HCT116 (cell line): ENCODE data around the gene CLEC11A. TPM values are rescaled to one million over a fixed set of nuclear protein-coding genes. Genes with fewer than 3 reads are reported as not detected.

Experiments used
- ATAC-seq: fragments of 200-7000 bp; cut with Tn5 transposase; 2 replicates; pipeline ENCODE4 v1.9.1; 2020; ENCODE audit warnings: mild to moderate bottlenecking, moderate library complexity
- BruUV-seq: library from RNA; stranded (reverse); fragments of 400-500 nt; replicated peaks from 2 replicates; lab custom pipeline; 2021; lab: Mats Ljungman, UMichigan
- CTCF ChIA-PET: fragments of 300-600 bp; sonication (Branson Sonifier 250); formaldehyde crosslinking; loops from one replicate; lab custom pipeline; 2021; ENCODE audit warnings: antibody characterized with exemption; lab: Charles Lee
- POLR2A ChIA-PET: fragments of 300-600, 350-600 bp; sonication (Branson Sonifier 250); formaldehyde crosslinking; loops from one replicate; lab custom pipeline; 2021; ENCODE audit warnings: antibody characterized with exemption; lab: Charles Lee
- RAD21 ChIA-PET, 2 experiments: fragments of 300-600 bp; sonication (Branson Sonifier 250); formaldehyde crosslinking; loops; one replicate each; lab custom pipeline; 2023; ENCODE audit warnings: low total read pairs in 2 of 2; ENCODE audit not compliant: uncharacterized antibody in 2 of 2, unreplicated experiment in 2 of 2, low non-redundant PET in 1 of 2; lab: Charles Lee
- DNase-seq: peaks from one replicate; pipeline ENCODE4 v3.0.0-alpha.2; 2010; ENCODE audit warnings: low read depth, low spot score
- H2AFZ ChIP-seq: fragments of 200-600 bp; shearing (Covaris generic), sonication (generic); 2 replicates; pipeline ENCODE4 v1.6.1; 2017; ENCODE audit warnings: low read depth, mixed run types, mixed read lengths, antibody characterized with exemption, low read length; ENCODE audit not compliant: poor library complexity, severe bottlenecking
- H3K27ac ChIP-seq: 2 replicates; pipeline ENCODE4 v1.5.1; 2012; ENCODE audit warnings: low read depth, low read length
- H3K27me3 ChIP-seq: fragments of 200-600 bp; sonication (generic); 2 replicates; pipeline ENCODE4 v1.6.1; 2016; ENCODE audit warnings: mixed run types, low read length, mixed read lengths; ENCODE audit not compliant: insufficient read depth
- H3K36me3 ChIP-seq, 2 experiments: fragments of 200-500 bp in 1 of 2; fragments of 200-600 bp in 1 of 2; sonication (Bioruptor generic) in 1 of 2; sonication (generic) in 1 of 2; 2 replicates each; pipeline versions ENCODE4 v1.5.1 to v1.6.1; 2014 to 2016; ENCODE audit warnings: low read length in 2 of 2, inconsistent platforms in 1 of 2, mixed read lengths in 1 of 2, mixed run types in 1 of 2; ENCODE audit not compliant: insufficient read depth in 2 of 2, control insufficient read depth in 1 of 2
- H3K4me1 ChIP-seq, 2 experiments: fragments of 200-600 bp in 1 of 2; sonication (generic) in 1 of 2; 2 replicates each; pipeline versions ENCODE4 v1.5.1 to v1.6.1; 2012 to 2017; ENCODE audit warnings: low read length in 2 of 2, inconsistent platforms in 1 of 2, mild to moderate bottlenecking in 1 of 2, mixed read lengths in 1 of 2, mixed run types in 1 of 2, moderate library complexity in 1 of 2; ENCODE audit not compliant: insufficient read depth in 2 of 2, control insufficient read depth in 1 of 2
- H3K4me2 ChIP-seq: fragments of 200-600 bp; sonication (generic); 2 replicates; pipeline ENCODE4 v1.6.1; 2017; ENCODE audit warnings: mixed run types, low read length, mixed read lengths
- H3K4me3 ChIP-seq, 2 experiments: fragments of 200-600 bp in 1 of 2; sonication (generic) in 1 of 2; replicated peaks in 1 of 2; 2 replicates each; pipeline ENCODE4 v1.5.1; 2011 to 2016; ENCODE audit warnings: low read length in 2 of 2, control low read depth in 1 of 2, low read depth in 1 of 2, mild to moderate bottlenecking in 1 of 2, mixed read lengths in 1 of 2, mixed run types in 1 of 2
- H3K79me2 ChIP-seq: fragments of 200-600 bp; sonication (generic); 2 replicates; pipeline ENCODE4 v1.6.1; 2017; ENCODE audit warnings: mild to moderate bottlenecking, mixed run types, low read length, moderate library complexity, mixed read lengths; ENCODE audit not compliant: insufficient read depth
- H3K9ac ChIP-seq: fragments of 200-600 bp; sonication (generic); 2 replicates; pipeline ENCODE4 v1.6.1; 2016; ENCODE audit warnings: low read length, mixed read lengths
- H3K9me2 ChIP-seq: fragments of 200-600 bp; sonication (generic), shearing (Covaris generic); 2 replicates; pipeline ENCODE4 v1.6.1; 2017; ENCODE audit warnings: mixed run types, mild to moderate bottlenecking, moderate library complexity; ENCODE audit not compliant: insufficient read depth
- H3K9me3 ChIP-seq, 2 experiments: fragments of 200-500 bp in 1 of 2; fragments of 200-600 bp in 1 of 2; sonication (Bioruptor generic) in 1 of 2; sonication (generic) in 1 of 2; 2 replicates each; pipeline ENCODE4 v1.6.1; 2014 to 2017; ENCODE audit warnings: low read length in 2 of 2, mixed read lengths in 2 of 2, inconsistent platforms in 1 of 2, low read depth in 1 of 2, mild to moderate bottlenecking in 1 of 2, mixed run types in 1 of 2, moderate library complexity in 1 of 2; ENCODE audit not compliant: control insufficient read depth in 1 of 2, insufficient read depth in 1 of 2
- H4K20me1 ChIP-seq: fragments of 200-600 bp; sonication (generic), shearing (Covaris generic); 2 replicates; pipeline ENCODE4 v1.6.1; 2017; ENCODE audit warnings: mixed run types, mild to moderate bottlenecking, moderate library complexity; ENCODE audit not compliant: insufficient read depth
- CBX3 ChIP-seq: IDR thresholded peaks from 2 replicates; pipeline ENCODE4 v1.6.1; 2012; ENCODE audit warnings: low read depth
- CEBPB ChIP-seq: IDR thresholded peaks from 2 replicates; pipeline ENCODE4 v1.6.1; 2012; ENCODE audit warnings: low read depth
- CTCF ChIP-seq, 3 experiments: fragments of 200-600 bp in 1 of 3; sonication (generic) in 1 of 3; IDR thresholded peaks in 2 of 3; conservative IDR thresholded peaks in 1 of 3; 2 replicates each; pipeline ENCODE4 v1.5.1; 2012 to 2017; ENCODE audit warnings: low read depth in 2 of 3, low read length in 2 of 3, antibody characterized with exemption in 1 of 3, borderline replicate concordance in 1 of 3, control low read depth in 1 of 3, mild to moderate bottlenecking in 1 of 3, mixed read lengths in 1 of 3, mixed run types in 1 of 3, moderate library complexity in 1 of 3; ENCODE audit not compliant: insufficient read depth in 1 of 3
- EGR1 ChIP-seq: IDR thresholded peaks from 2 replicates; pipeline ENCODE4 v1.6.1; 2012; ENCODE audit warnings: low read depth
- EZH2 ChIP-seq: fragments of 200-600 bp; sonication (generic); IDR thresholded peaks from 2 replicates; pipeline ENCODE4 v1.6.1; 2017; ENCODE audit warnings: antibody characterized with exemption, mixed run types
- FOSL1 ChIP-seq: IDR thresholded peaks from 2 replicates; pipeline ENCODE4 v1.6.1; 2012; ENCODE audit warnings: low read depth
- MAX ChIP-seq: IDR thresholded peaks from 2 replicates; pipeline ENCODE4 v1.6.1; 2012
- POLR2A ChIP-seq: IDR thresholded peaks from 2 replicates; pipeline ENCODE4 v1.7.0; 2011; ENCODE audit warnings: borderline replicate concordance; ENCODE audit not compliant: insufficient read depth, insufficient read length; ENCODE audit errors: extremely low read depth
- RAD21 ChIP-seq: IDR thresholded peaks from 2 replicates; pipeline ENCODE4 v1.6.1; 2012; ENCODE audit warnings: low read depth, mild to moderate bottlenecking
- REST ChIP-seq: IDR thresholded peaks from 2 replicates; pipeline ENCODE4 v1.6.1; 2012; ENCODE audit warnings: low read depth
- SIN3A ChIP-seq: IDR thresholded peaks from 2 replicates; pipeline ENCODE4 v1.6.1; 2012; ENCODE audit warnings: low read depth
- SP1 ChIP-seq: IDR thresholded peaks from 2 replicates; pipeline ENCODE4 v1.6.1; 2012; ENCODE audit warnings: low read depth
- SRF ChIP-seq: IDR thresholded peaks from 2 replicates; pipeline ENCODE4 v1.6.1; 2012; ENCODE audit warnings: low read depth
- TCF7L2 ChIP-seq: IDR thresholded peaks from 2 replicates; pipeline ENCODE4 v1.7.0; 2011; ENCODE audit warnings: borderline replicate concordance, inconsistent platforms; ENCODE audit not compliant: insufficient read depth, insufficient read length; ENCODE audit errors: extremely low read depth
- ZNF274 ChIP-seq: fragments of 200-500 bp; sonication (Bioruptor generic); IDR thresholded peaks from 2 replicates; pipeline ENCODE4 v1.6.1; 2014; ENCODE audit warnings: mild to moderate bottlenecking, low read depth, low read length, inconsistent platforms
- intact Hi-C: fragments of 100-400 bp; cut with micrococcal nuclease; formaldehyde crosslinking; loops from 2 replicates; pipeline ENCODE4 v1.10.0; 2022
- total RNA-seq: library from RNA; stranded (reverse); gene quantifications from one replicate; pipeline ENCODE4 v1.2.1, GENCODE V29; 2021; ENCODE audit not compliant: unreplicated experiment

The CLEC11A gene
- total RNA-seq, 1 experiment from 2014 or later = 7.1 TPM

DNA sequence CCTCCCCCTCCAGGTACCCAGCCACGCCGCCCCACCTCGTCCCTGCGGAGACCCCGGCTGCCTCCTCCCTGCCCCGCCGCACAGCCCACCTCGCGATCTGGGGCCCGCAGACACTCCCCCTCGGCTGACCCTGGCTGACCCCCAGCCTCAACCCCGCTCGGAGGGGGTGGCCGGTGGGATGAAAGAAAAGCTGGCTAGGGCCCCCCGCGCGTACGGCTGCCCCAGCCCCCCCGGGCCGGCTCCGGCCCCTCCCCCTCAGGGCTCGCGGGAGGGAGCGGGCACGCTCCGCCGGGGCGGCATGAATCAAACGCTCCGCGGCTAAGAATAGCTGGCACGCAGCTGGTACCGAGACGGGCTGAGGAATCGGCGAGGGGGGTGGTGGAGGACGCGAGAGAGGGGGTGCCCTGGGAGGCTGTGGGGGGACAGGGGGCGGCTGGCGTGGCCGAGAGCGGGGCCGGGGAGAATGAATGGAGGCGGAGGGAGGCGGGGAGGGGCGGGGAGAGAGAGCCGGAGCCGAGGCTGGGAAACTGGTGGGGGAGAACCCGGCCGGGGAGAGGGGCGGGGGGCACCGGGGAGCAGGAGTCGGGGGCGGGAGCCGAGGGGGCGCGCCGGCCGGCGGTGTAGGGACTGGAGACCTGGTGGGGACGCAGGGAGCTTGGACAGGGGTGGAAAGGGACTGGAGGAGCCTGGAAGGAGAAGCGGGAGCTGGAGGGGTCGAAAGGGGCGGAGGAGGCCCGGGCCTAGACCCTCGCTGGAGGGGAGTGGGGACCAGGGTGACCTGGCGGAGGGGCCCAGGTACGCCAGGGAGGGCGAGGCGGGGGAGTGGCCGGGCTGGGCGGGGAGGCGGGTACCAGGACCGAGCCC lies 4.7 kb upstream of the CLEC11A start:
- peak overlapping the region; percentile 44 to 54 for H3K4me3 ChIP-seq

GRCh38 chr19:50719119-50719435 lies 4.1 kb upstream of the CLEC11A start:
- RAD21 ChIA-PET = no interaction called here
- Histone ChIP-seq H3K4me3 (peak overlapping the region; percentile 44 to 54), H4K20me1 (no peaks in the 10 kb centered on the region), H3K9me3 (no peaks in the 10 kb centered on the region), H3K4me1 (peaks cover 11 to 36% of the 10 kb centered on the region in 2 experiments; a peak in 3 of 4 replicates), H3K36me3 (no peaks in the 10 kb centered on the region), H3K27ac (no peak overlapping the region), H2AFZ (no peak overlapping the region), H3K9ac (peak overlapping the region; percentile 36; the same call in 1 of the 2 replicates), H3K4me2 (peak overlapping the region; percentile 81), H3K79me2 (no peaks in the 10 kb centered on the region), H3K27me3 (no peaks in the 10 kb centered on the region), H3K9me2 (no peaks in the 10 kb centered on the region)
- peak; percentile 16; the same call in 1 of the 2 replicates for ATAC-seq
- no TSS peak for BruUV-seq
- no peak for DNase-seq
- CTCF ChIA-PET = no interaction called here
- intact Hi-C loops = no loop called here
- POLR2A ChIA-PET = no interaction called here
- TF ChIP-seq SP1 = no peak
- no peak for TF ChIP-seq SIN3A
- no peak for TF ChIP-seq RAD21
- no peak for TF ChIP-seq CBX3
- no peak for TF ChIP-seq CTCF (IDR thresholded peaks at IDR 0.05 in 2 of 3, conservative IDR thresholded peaks at IDR 0.05 in 1 of 3; ENCODE audit: borderline replicate concordance in 1 of 3, insufficient read depth in 1 of 3, low read depth in 2 of 3, low read length in 2 of 3)
- TF ChIP-seq REST = no peak
- no peak for TF ChIP-seq SRF
- TF ChIP-seq EZH2 = no peak
- TF ChIP-seq CEBPB = no peak
- TF ChIP-seq TCF7L2 = no peak
- TF ChIP-seq POLR2A = no peak
- no peak for TF ChIP-seq MAX
- no peak for TF ChIP-seq ZNF274
- TF ChIP-seq FOSL1 = no peak

More for the DNA sequence above, 4.7 kb upstream of the CLEC11A start:
- H3K27me3 ChIP-seq = no peaks in the 10 kb centered on the region
- intact Hi-C loops = no loop called here
- peak overlapping the region; percentile 81 for H3K4me2 ChIP-seq
- H3K9me3 ChIP-seq = no peaks in the 10 kb centered on the region
- no peaks in the 10 kb centered on the region for H3K9me2 ChIP-seq
- POLR2A ChIA-PET = no interaction called here
- no TSS peak for BruUV-seq
- no peak overlapping the region for H3K27ac ChIP-seq
- H3K36me3 ChIP-seq = no peaks in the 10 kb centered on the region
- H3K4me1 ChIP-seq = peaks cover 6 to 30% of the 10 kb centered on the region in 2 experiments; a peak in 3 of 4 replicates
- no peak for TF ChIP-seq EGR1
- peak; percentile 87 for TF ChIP-seq TCF7L2
- RAD21 ChIA-PET = interaction anchor here in 1 of 2 experiments (0.6 kb wide), 1 partner anchor 61 kb away, joined by 3 read pairs; no protein-coding TSS in a partner anchor
- no peaks in the 10 kb centered on the region for H3K79me2 ChIP-seq
- peak; percentile 60 for ATAC-seq
- no peak for DNase-seq
- H2AFZ ChIP-seq = no peak overlapping the region
- CTCF ChIA-PET = no interaction called here
- H3K9ac ChIP-seq = peak overlapping the region; percentile 36; the same call in 1 of the 2 replicates
- no peaks in the 10 kb centered on the region for H4K20me1 ChIP-seq
